K562 (cell line): ENCODE results near the gene GABRR3. TPM values are rescaled to one million over a fixed set of nuclear protein-coding genes. Genes with fewer than 3 reads are reported as not detected.

ENCODE experiments used
- FOXM1 ChIP-seq, 2 experiments: fragments of 450-650 bp in 1 of 2; sonication (generic) in 1 of 2; formaldehyde crosslinking in 1 of 2; IDR thresholded peaks; 2 replicates each; pipeline versions ENCODE4 v1.6.1 to v1.9.0; 2017 to 2022; ENCODE audit warnings: low read depth in 2 of 2, mild to moderate bottlenecking in 2 of 2, missing genetic modification reagents in 1 of 2, moderate library complexity in 1 of 2
- MGA ChIP-seq: fragments of 450-650 bp; IDR thresholded peaks from 2 replicates; pipeline ENCODE4 v1.6.1; 2016; ENCODE audit warnings: mild to moderate bottlenecking, moderate library complexity
- MNT ChIP-seq, 2 experiments: fragments of 450-650 bp; conservative IDR thresholded peaks; 2 replicates each; pipeline ENCODE4 v1.6.1; 2017; ENCODE audit warnings: mild to moderate bottlenecking in 2 of 2, moderate library complexity in 2 of 2
- NCOA1 ChIP-seq: fragments of 450-650 bp; IDR thresholded peaks from 2 replicates; pipeline ENCODE4 v1.6.1; 2016; ENCODE audit warnings: low read depth
- NEUROD1 ChIP-seq: fragments of 150-350 bp; IDR thresholded peaks from 2 replicates; pipeline ENCODE4 v1.6.1; 2014; ENCODE audit warnings: borderline replicate concordance, low read length, low read depth; ENCODE audit not compliant: partially characterized antibody
- TCF7 ChIP-seq: sonication (generic); IDR thresholded peaks from 2 replicates; pipeline ENCODE4 v1.6.1; 2016; ENCODE audit warnings: antibody characterized with exemption, borderline replicate concordance
- polyA plus RNA-seq, 8 experiments: library from polyadenylated mRNA; depleted of rRNA in 4 of 8; stranded (reverse) in 5 of 8; unstranded in 3 of 8; fragments of >200 nt; fragmentation: Nextera tagmentation in 2 of 8; fragmentation: Illumina TruSeq in 1 of 8; extraction: Ambion mirVana in 2 of 8; extraction: Trizol in 1 of 8; gene quantifications; 2 replicates each; pipeline versions ENCODE4 v1.2.1 to v1.2.3, GENCODE V29; 2011 to 2014; ENCODE audit warnings: inconsistent platforms in 1 of 8, missing spikeins in 1 of 8
- total RNA-seq, 7 experiments: library from RNA; depleted of rRNA in 6 of 7; stranded (reverse); fragments of >200 nt in 6 of 7; fragmentation: Illumina TruSeq in 2 of 7; extraction: Trizol in 2 of 7; gene quantifications; 2 replicates each; pipeline versions ENCODE4 v1.2.1 to v1.2.3, GENCODE V29; 2011 to 2021; ENCODE audit warnings: low replicate concordance in 1 of 7

GABRR3 gene
- total and polyA plus RNA-seq, 9 of the 15 experiments (the other 6 are each of a cell fraction or from before 2014, with no cell fraction given), result not detected

GRCh38 chr3:97971679-97972567 is 63.2 kb downstream of the GABRR3 start, which contains the start of gene RIOX2 (continued):
- TF ChIP-seq MNT (conservative IDR thresholded peaks at IDR 0.05) (peak; percentile 84 to 91), MGA (peak; percentile 91), FOXM1 (IDR thresholded peaks at IDR 0.05; ENCODE audit: low read depth) (no peak), FOXM1 (CRISPR knock-in tag; IDR thresholded peaks at IDR 0.05; ENCODE audit: low read depth) (no peak), NEUROD1 (no peak), NCOA1 (no peak), TCF7 (no peak)
